Measurements from ENCODE around the gene IGFBP3. TPM values are rescaled to one million over a fixed set of nuclear protein-coding genes. Genes with fewer than 3 reads are reported as not detected.

IGFBP3 gene
- total and polyA plus RNA-seq, 2 of the 13 experiments (the other 11 are each of a cell fraction or from before 2014, with no cell fraction given) = 57.5 TPM; not detected in 1

GRCh38 chr7:45885264-45885882, 35.7 kb downstream of the IGFBP3 start (continued):
- TF ChIP-seq, protein P1, sequence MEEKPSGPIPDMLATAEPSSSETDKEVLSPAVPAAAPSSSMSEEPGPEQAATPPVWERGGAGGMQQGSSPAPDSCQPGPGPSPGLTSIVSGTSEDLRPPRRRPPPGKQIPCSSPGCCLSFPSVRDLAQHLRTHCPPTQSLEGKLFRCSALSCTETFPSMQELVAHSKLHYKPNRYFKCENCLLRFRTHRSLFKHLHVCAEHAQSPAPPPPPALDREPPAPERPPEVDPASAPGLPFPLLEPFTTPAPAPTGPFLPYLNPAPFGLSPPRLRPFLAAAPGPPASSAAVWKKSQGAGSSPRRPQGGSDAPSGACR (CRISPR knock-in tag; IDR thresholded peaks at IDR 0.05) = no peak; the same call in 1 of the 2 replicates
- TF ChIP-seq MLX (CRISPR knock-in tag; IDR thresholded peaks at IDR 0.05) (peak; percentile 98), PRDM10 (CRISPR knock-in tag; IDR thresholded peaks at IDR 0.05; ENCODE audit: low read depth) (peak; percentile 87), PRMT3 (CRISPR knock-in tag; IDR thresholded peaks at IDR 0.05; ENCODE audit: borderline replicate concordance, low read depth) (no peak), ZBTB44 (CRISPR knock-in tag; IDR thresholded peaks at IDR 0.05) (no peak), ZNF616 (CRISPR knock-in tag; IDR thresholded peaks at IDR 0.05; ENCODE audit: low read depth) (peak; percentile 87; the same call in 1 of the 2 replicates), TFE3 (CRISPR knock-in tag; IDR thresholded peaks at IDR 0.05) (peak; percentile 86), PITX1 (CRISPR knock-in tag; IDR thresholded peaks at IDR 0.05) (peak; percentile 95), ZNF142 (CRISPR knock-in tag; IDR thresholded peaks at IDR 0.05) (0 out of 2 replicates have a peak, but pooled peaks have one; percentile 64), SKI (IDR thresholded peaks at IDR 0.05; ENCODE audit: partially characterized antibody) (peak; percentile 47), TCF7 (IDR thresholded peaks at IDR 0.05; ENCODE audit: low read depth) (peak; percentile 95)
- TF ChIP-seq, protein P2, sequence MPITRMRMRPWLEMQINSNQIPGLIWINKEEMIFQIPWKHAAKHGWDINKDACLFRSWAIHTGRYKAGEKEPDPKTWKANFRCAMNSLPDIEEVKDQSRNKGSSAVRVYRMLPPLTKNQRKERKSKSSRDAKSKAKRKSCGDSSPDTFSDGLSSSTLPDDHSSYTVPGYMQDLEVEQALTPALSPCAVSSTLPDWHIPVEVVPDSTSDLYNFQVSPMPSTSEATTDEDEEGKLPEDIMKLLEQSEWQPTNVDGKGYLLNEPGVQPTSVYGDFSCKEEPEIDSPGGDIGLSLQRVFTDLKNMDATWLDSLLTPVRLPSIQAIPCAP (CRISPR knock-in tag; IDR thresholded peaks at IDR 0.05; ENCODE audit: low read depth) = no peak

Data from HepG2 (cell line).